ENCODE data around the gene PKNOX1. TPM values are rescaled to one million over a fixed set of nuclear protein-coding genes. Genes with fewer than 3 reads are reported as not detected.

PKNOX1 gene
- total and polyA plus RNA-seq, 2 of the 13 experiments (the other 11 are each of a cell fraction or from before 2014, with no cell fraction given): 7.9 to 16.2 TPM

DNA sequence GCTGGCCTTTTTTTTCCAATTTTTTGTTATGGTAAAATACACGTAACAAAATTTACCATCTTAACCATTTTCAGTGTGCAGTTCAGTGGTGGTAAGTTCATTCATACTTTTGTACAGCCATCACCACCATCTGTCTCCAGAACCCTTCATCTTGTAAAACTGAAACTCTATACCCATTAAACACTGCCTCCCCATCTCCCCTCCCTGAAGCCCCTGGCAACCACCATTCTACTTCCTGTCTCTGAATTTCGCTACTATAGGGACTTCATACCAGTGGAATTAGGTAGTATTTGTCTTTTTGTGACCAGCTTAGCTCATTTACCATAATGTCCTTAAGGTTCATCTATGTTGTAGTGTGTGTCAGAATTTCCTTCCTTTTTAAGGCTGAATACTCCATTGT, 8.7 kb downstream of the PKNOX1 start:
- ChIA-PET CTCF (ENCODE audit: low intra/inter-chr PET ratio, low total read pairs) (no interaction called here), POLR2A (interaction anchor here (0.7 kb wide), 1 partner anchor 9 kb away, joined by 3 read pairs; the partner anchor contains the start of gene PKNOX1)
- no peak for DNase-seq (ENCODE audit: low spot score)
- Histone ChIP-seq H3K79me2 (ENCODE audit: insufficient read depth, low read length) (peaks cover 14% of the 10 kb centered on the region), H3K9ac (ENCODE audit: insufficient read depth, low read depth, low read length) (no peak overlapping the region), H3K4me2 (ENCODE audit: low read depth, low read length) (no peak overlapping the region), H4K20me1 (ENCODE audit: insufficient read depth, low read length) (no peaks in the 10 kb centered on the region; the same call in 1 of the 2 replicates), H3K27ac (ENCODE audit: extremely low read length, insufficient read depth, low read length) (no peak overlapping the region), H3K4me1 (ENCODE audit: insufficient read depth, low read length) (peaks cover 20% of the 10 kb centered on the region), H3K9me3 (ENCODE audit: low read length) (no peaks in the 10 kb centered on the region), H3K36me3 (replicated peaks in 1 of 2; ENCODE audit: control insufficient read depth in 1 of 2, insufficient read depth in 2 of 2, low read length in 2 of 2) (no peaks in the 10 kb centered on the region), H3K27me3 (ENCODE audit: control insufficient read depth in 1 of 2, insufficient read depth in 2 of 2, low read length in 2 of 2) (no peaks in the 10 kb centered on the region), H2AFZ (ENCODE audit: low read length) (no peak overlapping the region), H3K4me3 (replicated peaks in 1 of 3; ENCODE audit: insufficient read depth in 1 of 3, low read depth in 2 of 3, low read length in 3 of 3) (no peak overlapping the region)
- 96% methylated on average over 2 of the region's 2 CpGs for WGBS (ENCODE audit: low lambda C conversion rate)
- in situ Hi-C loops (cut with HindIII; ENCODE audit: extremely low pct_ligation_motif_present, low pct_unique_long_range_greater_than_20kb) (no loop called here), intact Hi-C loops (cut with micrococcal nuclease; ENCODE audit: unreplicated experiment) (no loop called here)
- no peak for FAIRE-seq
- no TSS peak for BruUV-seq (replicated peaks)
- ATAC-seq: no peak
- TF ChIP-seq HOXA3 (CRISPR knock-in tag; IDR thresholded peaks at IDR 0.05): no peak
- no peak for TF ChIP-seq NR2F6 (IDR thresholded peaks at IDR 0.05)
- no peak for TF ChIP-seq NR2F6 (CRISPR knock-in tag; IDR thresholded peaks at IDR 0.05)
- no peak for TF ChIP-seq ZBTB40 (IDR thresholded peaks at IDR 0.05)
- no peak for TF ChIP-seq ZBTB40 (CRISPR knock-in tag; IDR thresholded peaks at IDR 0.05)
- no peak for TF ChIP-seq ONECUT2 (CRISPR knock-in tag; IDR thresholded peaks at IDR 0.05)
- TF ChIP-seq ZNF577 (CRISPR knock-in tag; IDR thresholded peaks at IDR 0.05; ENCODE audit: borderline replicate concordance, low read depth): no peak
- TF ChIP-seq, protein P1, sequence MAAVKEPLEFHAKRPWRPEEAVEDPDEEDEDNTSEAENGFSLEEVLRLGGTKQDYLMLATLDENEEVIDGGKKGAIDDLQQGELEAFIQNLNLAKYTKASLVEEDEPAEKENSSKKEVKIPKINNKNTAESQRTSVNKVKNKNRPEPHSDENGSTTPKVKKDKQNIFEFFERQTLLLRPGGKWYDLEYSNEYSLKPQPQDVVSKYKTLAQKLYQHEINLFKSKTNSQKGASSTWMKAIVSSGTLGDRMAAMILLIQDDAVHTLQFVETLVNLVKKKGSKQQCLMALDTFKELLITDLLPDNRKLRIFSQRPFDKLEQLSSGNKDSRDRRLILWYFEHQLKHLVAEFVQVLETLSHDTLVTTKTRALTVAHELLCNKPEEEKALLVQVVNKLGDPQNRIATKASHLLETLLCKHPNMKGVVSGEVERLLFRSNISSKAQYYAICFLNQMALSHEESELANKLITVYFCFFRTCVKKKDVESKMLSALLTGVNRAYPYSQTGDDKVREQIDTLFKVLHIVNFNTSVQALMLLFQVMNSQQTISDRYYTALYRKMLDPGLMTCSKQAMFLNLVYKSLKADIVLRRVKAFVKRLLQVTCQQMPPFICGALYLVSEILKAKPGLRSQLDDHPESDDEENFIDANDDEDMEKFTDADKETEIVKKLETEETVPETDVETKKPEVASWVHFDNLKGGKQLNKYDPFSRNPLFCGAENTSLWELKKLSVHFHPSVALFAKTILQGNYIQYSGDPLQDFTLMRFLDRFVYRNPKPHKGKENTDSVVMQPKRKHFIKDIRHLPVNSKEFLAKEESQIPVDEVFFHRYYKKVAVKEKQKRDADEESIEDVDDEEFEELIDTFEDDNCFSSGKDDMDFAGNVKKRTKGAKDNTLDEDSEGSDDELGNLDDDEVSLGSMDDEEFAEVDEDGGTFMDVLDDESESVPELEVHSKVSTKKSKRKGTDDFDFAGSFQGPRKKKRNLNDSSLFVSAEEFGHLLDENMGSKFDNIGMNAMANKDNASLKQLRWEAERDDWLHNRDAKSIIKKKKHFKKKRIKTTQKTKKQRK (IDR thresholded peaks at IDR 0.05; ENCODE audit: low read length): no peak
- TF ChIP-seq, protein P2, sequence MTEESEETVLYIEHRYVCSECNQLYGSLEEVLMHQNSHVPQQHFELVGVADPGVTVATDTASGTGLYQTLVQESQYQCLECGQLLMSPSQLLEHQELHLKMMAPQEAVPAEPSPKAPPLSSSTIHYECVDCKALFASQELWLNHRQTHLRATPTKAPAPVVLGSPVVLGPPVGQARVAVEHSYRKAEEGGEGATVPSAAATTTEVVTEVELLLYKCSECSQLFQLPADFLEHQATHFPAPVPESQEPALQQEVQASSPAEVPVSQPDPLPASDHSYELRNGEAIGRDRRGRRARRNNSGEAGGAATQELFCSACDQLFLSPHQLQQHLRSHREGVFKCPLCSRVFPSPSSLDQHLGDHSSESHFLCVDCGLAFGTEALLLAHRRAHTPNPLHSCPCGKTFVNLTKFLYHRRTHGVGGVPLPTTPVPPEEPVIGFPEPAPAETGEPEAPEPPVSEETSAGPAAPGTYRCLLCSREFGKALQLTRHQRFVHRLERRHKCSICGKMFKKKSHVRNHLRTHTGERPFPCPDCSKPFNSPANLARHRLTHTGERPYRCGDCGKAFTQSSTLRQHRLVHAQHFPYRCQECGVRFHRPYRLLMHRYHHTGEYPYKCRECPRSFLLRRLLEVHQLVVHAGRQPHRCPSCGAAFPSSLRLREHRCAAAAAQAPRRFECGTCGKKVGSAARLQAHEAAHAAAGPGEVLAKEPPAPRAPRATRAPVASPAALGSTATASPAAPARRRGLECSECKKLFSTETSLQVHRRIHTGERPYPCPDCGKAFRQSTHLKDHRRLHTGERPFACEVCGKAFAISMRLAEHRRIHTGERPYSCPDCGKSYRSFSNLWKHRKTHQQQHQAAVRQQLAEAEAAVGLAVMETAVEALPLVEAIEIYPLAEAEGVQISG (CRISPR knock-in tag; IDR thresholded peaks at IDR 0.05): no peak
- no peak for TF ChIP-seq CEBPG (CRISPR knock-in tag; IDR thresholded peaks at IDR 0.05)
- TF ChIP-seq HMG20A (CRISPR knock-in tag; IDR thresholded peaks at IDR 0.05; ENCODE audit: borderline replicate concordance): no peak
- TF ChIP-seq ELF3 (CRISPR knock-in tag; IDR thresholded peaks at IDR 0.05): no peak
